A673 (cell line): ENCODE measurements around the gene MYO7A. TPM values are rescaled to one million over a fixed set of nuclear protein-coding genes. Genes with fewer than 3 reads are reported as not detected.

Experiments used
- BruUV-seq: library from RNA; stranded (reverse); fragments of 400-500 nt; replicated peaks from 2 replicates; lab custom pipeline; 2021; lab: Mats Ljungman, UMichigan
- CTCF ChIA-PET: fragments of 300-600 bp; sonication (Branson Sonifier 250); formaldehyde crosslinking; loops from one replicate; lab custom pipeline; 2022; ENCODE audit warnings: antibody characterized with exemption; lab: Charles Lee
- POLR2A ChIA-PET: fragments of 300-600 bp; sonication (Branson Sonifier 250); formaldehyde crosslinking; loops from one replicate; lab custom pipeline; 2022; ENCODE audit warnings: antibody characterized with exemption; ENCODE audit not compliant: low non-redundant PET; lab: Charles Lee
- DNase-seq: peaks from one replicate; pipeline ENCODE4 v3.0.0-alpha.2; 2015; ENCODE audit warnings: low spot score
- H3K27ac ChIP-seq: fragments of 200-600 bp; sonication (generic); 2 replicates; pipeline ENCODE4 v1.5.1; 2016; ENCODE audit warnings: mixed run types, low read depth, mild to moderate bottlenecking, mixed read lengths, antibody characterized with exemption, low read length; ENCODE audit not compliant: poor library complexity, severe bottlenecking
- H3K27me3 ChIP-seq: fragments of 200-600 bp; sonication (generic); replicated peaks from 2 replicates; pipeline ENCODE4 v1.6.1; 2017; ENCODE audit warnings: mixed run types, low read depth, mild to moderate bottlenecking, mixed read lengths, antibody characterized with exemption, low read length; ENCODE audit not compliant: insufficient read depth, poor library complexity
- H3K36me3 ChIP-seq: fragments of 200-600 bp; sonication (generic); 2 replicates; pipeline ENCODE4 v1.6.1; 2016; ENCODE audit warnings: mixed run types, mild to moderate bottlenecking, mixed read lengths, antibody characterized with exemption, low read length; ENCODE audit not compliant: insufficient read depth, poor library complexity, severe bottlenecking
- H3K4me1 ChIP-seq: fragments of 200-600 bp; sonication (generic); 2 replicates; pipeline ENCODE4 v1.6.1; 2017; ENCODE audit warnings: mixed run types, mild to moderate bottlenecking, mixed read lengths, antibody characterized with exemption, low read length; ENCODE audit not compliant: insufficient read depth, poor library complexity, severe bottlenecking
- H3K4me3 ChIP-seq: fragments of 200-600 bp; sonication (generic); 2 replicates; pipeline ENCODE4 v1.5.1; 2016; ENCODE audit warnings: low read depth, mixed run types, mild to moderate bottlenecking, mixed read lengths, low read length; ENCODE audit not compliant: poor library complexity, severe bottlenecking
- H3K9me3 ChIP-seq: fragments of 200-600 bp; sonication (generic); 2 replicates; pipeline ENCODE4 v1.6.1; 2016; ENCODE audit warnings: mixed run types, low read depth, mild to moderate bottlenecking, mixed read lengths, antibody characterized with exemption, low read length; ENCODE audit not compliant: poor library complexity, severe bottlenecking
- CTCF ChIP-seq: fragments of 300-800, 200-600 bp; sonication (generic); conservative IDR thresholded peaks from 2 replicates; pipeline ENCODE4 v1.5.1; 2017; ENCODE audit warnings: low read depth, mild to moderate bottlenecking, antibody characterized with exemption, low read length, moderate library complexity, mixed read lengths
- EZH2 ChIP-seq: fragments of 200-600 bp; sonication (generic); IDR thresholded peaks from 2 replicates; pipeline ENCODE4 v1.6.1; 2017; ENCODE audit warnings: borderline replicate concordance, low read depth, mild to moderate bottlenecking, mixed read lengths, antibody characterized with exemption, low read length; ENCODE audit not compliant: poor library complexity, severe bottlenecking
- intact Hi-C: fragments of 100-400 bp; cut with micrococcal nuclease; formaldehyde crosslinking; loops from one replicate; pipeline ENCODE4 v1.10.0; 2022; ENCODE audit not compliant: unreplicated experiment
- total RNA-seq: library from RNA; stranded (reverse); gene quantifications from 2 replicates; pipeline ENCODE4 v1.2.3, GENCODE V29; 2021

Gene MYO7A
- total RNA-seq, 1 experiment from 2014 or later = not detected

GRCh38 chr11:77130763-77131513 is 2.9 kb downstream of the MYO7A start:
- CTCF ChIA-PET = no interaction called here
- H3K9me3 ChIP-seq = no peaks in the 10 kb centered on the region
- TF ChIP-seq CTCF (no peak), EZH2 (no peak)
- no peak for DNase-seq
- no peak overlapping the region for H3K27ac ChIP-seq
- H3K27me3 ChIP-seq = no peaks in the 10 kb centered on the region
- H3K36me3 ChIP-seq = no peaks in the 10 kb centered on the region
- H3K4me1 ChIP-seq = no peaks in the 10 kb centered on the region
- POLR2A ChIA-PET = no interaction called here
- intact Hi-C loops = no loop called here
- H3K4me3 ChIP-seq = no peak overlapping the region
- no TSS peak for BruUV-seq

DNA sequence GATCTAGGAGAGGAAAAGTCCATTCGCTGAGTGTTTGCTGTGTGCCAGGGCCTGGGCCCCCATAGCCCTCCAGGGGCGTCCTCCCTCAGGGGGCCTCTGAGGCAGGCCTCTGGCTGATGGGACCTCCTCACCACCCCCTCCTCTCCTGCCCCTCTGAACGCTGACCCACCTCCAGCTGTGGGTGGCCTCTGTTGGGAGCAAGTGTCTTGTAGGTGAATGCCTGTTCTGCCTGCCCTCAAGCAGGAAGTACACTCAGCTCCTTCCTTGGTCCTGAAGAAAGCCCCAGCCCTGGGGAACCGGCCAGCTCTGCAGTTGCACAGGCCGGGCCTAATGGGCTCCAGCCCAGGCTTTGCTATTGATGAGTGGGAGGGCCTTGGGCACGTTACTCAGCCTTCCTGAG is 3.5 kb downstream of the MYO7A start:
- POLR2A ChIA-PET = no interaction called here
- Histone ChIP-seq H3K9me3 (no peaks in the 10 kb centered on the region), H3K4me1 (no peaks in the 10 kb centered on the region), H3K4me3 (no peak overlapping the region), H3K36me3 (no peaks in the 10 kb centered on the region), H3K27me3 (peaks cover 3% of the 10 kb centered on the region), H3K27ac (no peak overlapping the region)
- CTCF ChIA-PET = no interaction called here
- TF ChIP-seq EZH2 = no peak
- DNase-seq = no peak
- BruUV-seq = no TSS peak
- intact Hi-C loops = no loop called here

DNA sequence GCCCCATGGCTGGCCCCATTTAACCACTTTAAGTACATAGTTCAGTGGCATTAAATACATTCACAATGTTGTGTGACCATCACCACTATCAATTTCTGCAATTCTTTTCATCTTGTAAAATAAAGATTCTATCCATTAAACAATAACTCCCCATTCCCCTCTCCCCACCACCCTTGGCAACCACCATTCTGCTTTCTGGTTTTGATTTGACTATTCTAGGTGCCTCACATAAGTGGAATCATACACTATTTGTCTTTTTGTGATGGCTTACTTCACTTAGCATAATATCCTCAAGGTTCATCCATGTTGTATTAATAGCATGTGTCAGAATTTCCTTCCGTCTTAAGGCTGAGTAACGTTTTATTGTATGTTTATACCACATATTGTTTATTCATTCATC is 7.0 kb downstream of the MYO7A start:
- H3K27me3 ChIP-seq = peaks cover 25% of the 10 kb centered on the region
- H3K36me3 ChIP-seq = no peaks in the 10 kb centered on the region
- H3K4me1 ChIP-seq = no peaks in the 10 kb centered on the region
- H3K4me3 ChIP-seq = no peak overlapping the region
- no peak for DNase-seq
- TF ChIP-seq CTCF (no peak), EZH2 (no peak)
- ChIA-PET POLR2A (no interaction called here), CTCF (no interaction called here)
- intact Hi-C loops = no loop called here
- no peaks in the 10 kb centered on the region for H3K9me3 ChIP-seq
- H3K27ac ChIP-seq = no peak overlapping the region
- BruUV-seq = no TSS peak

GRCh38 chr11:77136074-77136473 is 8.0 kb downstream of the MYO7A start:
- POLR2A ChIA-PET = no interaction called here
- no TSS peak for BruUV-seq
- peaks cover 25% of the 10 kb centered on the region for H3K27me3 ChIP-seq
- DNase-seq = no peak
- H3K4me3 ChIP-seq = no peak overlapping the region
- H3K27ac ChIP-seq = no peak overlapping the region
- no peak for TF ChIP-seq EZH2
- TF ChIP-seq CTCF = no peak
- H3K4me1 ChIP-seq = no peaks in the 10 kb centered on the region
- intact Hi-C loops = no loop called here
- no peaks in the 10 kb centered on the region for H3K36me3 ChIP-seq
- CTCF ChIA-PET = no interaction called here
- no peaks in the 10 kb centered on the region for H3K9me3 ChIP-seq
